ENCODE measurements around the gene PFKP.

The PFKP gene

GRCh38 chr10:3067118-3067858, at the start of gene PFKP:
TSS of gene PFKP (plus strand) at chr10:3067548. CDS start at chr10:3067596, 48 bp downstream.
- peak; percentile 57 for DNase-seq

GRCh38 chr10:3018247-3018646, 49.1 kb upstream of the PFKP start:
- DNase-seq = no peak

- DNase-seq = no peak
Observed at GRCh38 chr10:3020311-3020710, 47.0 kb upstream of the PFKP start.

- DNase-seq = no peak
Observed at GRCh38 chr10:3020881-3021280, 46.5 kb upstream of the PFKP start.

DNA sequence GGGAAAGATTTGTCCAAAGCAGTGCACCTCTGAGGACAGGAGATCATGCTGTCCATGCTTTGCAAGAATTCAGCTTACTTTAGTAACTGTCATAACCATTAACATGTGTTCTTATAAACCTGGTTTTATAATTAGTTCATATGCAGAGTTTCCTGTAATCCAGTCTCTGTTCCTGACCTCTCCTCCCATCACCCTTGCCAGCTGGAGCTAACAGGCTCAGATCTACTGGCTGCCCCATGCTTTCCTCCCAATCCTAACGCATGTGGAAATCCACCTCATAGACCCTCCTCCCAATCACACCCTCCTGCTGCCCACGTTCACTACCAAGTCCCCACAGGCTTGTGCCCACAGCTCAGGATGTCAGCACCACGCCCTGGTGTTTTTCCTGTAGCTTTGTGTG, 45.3 kb upstream of the PFKP start:
- DNase-seq = no peak

- DNase-seq = no peak
Observed at GRCh38 chr10:3023892-3024291, 43.5 kb upstream of the PFKP start.

DNA sequence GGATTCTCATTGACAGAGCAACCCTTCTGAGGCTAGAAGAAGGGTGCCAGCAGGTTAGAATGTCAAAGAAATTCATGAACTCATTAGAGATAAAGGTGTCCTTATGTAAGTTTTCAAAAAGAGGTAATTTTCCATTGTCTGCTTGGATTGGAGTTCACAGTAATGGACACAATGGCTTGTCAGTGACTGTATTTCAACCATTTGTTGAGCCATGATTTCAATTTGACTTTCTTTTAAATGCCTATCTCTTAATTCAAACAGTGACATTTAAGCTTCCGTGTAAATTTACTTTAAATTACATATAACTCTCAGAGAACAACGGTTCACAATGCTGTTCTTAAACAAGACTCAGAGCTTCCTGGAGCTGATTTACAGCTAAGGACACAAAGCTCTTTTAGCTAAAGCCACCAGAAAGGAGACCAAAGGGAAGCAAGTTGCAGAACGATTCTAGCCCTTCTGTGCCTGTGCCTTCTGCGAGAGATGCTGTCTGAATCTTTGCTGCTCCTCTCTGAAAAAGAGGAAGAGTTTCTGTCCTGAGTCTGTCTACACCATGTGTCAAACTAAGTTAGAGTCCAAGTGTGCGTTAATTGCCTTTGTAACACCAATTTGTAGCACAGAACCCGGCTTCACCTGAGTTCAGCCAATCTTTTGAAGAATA, 42.2 kb upstream of the PFKP start:
- no peak for DNase-seq

GRCh38 chr10:3027866-3028265, 39.5 kb upstream of the PFKP start:
- DNase-seq = no peak

- DNase-seq = no peak
Observed at GRCh38 chr10:3028441-3028840, 38.9 kb upstream of the PFKP start.

DNA sequence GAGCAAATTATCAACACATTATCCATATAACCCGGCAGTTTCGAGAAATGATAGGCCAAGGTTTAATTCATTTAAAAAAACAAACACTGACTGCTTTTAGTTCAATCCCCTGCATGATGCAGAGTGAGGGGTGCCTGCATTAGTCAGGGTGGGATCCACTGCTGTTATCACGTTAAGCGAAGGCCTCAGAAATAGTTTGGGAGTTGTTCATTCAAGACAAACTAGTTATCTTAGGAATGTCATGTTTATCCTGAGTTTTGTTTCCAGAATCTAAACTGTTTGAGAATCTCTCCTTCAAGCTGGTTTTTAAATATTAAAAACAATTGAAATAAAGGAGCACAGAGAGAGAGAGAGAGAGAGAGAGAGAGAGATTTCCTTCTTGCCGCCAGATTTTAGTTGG, 36.6 kb upstream of the PFKP start:
- no peak for DNase-seq

- DNase-seq = no peak
Observed at GRCh38 chr10:3031490-3031889, 35.9 kb upstream of the PFKP start.

DNA sequence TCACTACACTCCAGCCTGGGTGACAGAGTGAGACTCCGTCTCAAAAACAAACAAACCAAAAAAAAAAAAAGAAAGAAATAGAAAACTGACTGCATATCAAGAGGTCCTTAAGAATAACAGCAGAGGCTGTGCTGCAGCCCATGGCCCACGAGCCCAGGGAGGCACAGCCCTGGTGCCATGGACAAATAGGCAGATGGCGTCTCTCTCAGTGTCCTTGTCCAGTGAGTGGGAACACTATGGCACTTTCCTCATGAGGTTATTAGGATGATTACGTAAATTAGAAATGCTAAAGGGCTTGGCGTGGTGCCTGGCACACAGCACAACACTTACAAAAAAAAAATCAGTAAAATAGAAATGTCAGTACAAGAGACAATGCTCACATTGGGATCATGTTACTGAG, 33.4 kb upstream of the PFKP start:
- no peak for DNase-seq

DNA sequence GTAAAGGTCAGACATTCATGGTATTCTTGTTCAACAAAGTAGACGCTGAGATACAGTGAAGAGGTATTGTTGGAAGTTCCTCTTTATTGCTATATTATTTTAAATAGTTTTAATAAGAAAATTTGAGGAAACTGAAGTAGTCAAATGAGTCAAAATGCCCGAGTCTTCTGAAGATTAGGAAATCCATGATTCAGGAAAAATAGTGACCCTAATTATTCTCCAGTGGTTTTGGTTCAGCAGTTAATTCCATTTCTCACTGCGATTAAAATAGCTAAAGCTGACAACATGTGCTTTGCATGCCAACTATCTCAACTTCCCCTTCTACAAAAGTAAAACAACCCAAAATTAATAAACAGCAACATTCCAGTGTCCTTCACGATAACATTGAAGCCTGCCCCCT, 32.7 kb upstream of the PFKP start:
- DNase-seq = no peak

GRCh38 chr10:3036155-3037021, 31.0 kb upstream of the PFKP start:
- no peak for DNase-seq

DNA sequence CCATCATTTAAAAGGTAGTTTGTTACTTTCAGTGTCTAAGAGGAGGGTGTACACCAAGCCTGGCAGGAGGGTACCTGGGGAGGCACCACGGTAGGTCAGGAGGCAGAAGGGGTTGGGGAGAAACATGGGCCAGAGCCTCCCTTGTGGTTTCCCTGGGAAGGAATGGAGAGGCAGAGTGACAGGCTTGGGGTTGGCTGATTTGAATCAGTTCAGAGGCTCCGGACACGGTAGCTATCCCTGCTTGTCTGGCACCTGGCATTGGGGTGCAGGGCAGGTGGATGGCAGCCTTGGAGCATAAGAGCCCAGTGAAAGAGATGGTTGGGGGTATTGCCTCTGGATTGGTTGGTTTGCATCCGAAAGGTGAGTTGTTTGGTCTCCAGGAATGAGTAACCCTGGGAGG, 30.2 kb upstream of the PFKP start:
- DNase-seq = no peak

GRCh38 chr10:3040069-3040468, 27.3 kb upstream of the PFKP start:
- no peak for DNase-seq

GRCh38 chr10:3042589-3042988, 24.8 kb upstream of the PFKP start:
- DNase-seq = no peak

DNA sequence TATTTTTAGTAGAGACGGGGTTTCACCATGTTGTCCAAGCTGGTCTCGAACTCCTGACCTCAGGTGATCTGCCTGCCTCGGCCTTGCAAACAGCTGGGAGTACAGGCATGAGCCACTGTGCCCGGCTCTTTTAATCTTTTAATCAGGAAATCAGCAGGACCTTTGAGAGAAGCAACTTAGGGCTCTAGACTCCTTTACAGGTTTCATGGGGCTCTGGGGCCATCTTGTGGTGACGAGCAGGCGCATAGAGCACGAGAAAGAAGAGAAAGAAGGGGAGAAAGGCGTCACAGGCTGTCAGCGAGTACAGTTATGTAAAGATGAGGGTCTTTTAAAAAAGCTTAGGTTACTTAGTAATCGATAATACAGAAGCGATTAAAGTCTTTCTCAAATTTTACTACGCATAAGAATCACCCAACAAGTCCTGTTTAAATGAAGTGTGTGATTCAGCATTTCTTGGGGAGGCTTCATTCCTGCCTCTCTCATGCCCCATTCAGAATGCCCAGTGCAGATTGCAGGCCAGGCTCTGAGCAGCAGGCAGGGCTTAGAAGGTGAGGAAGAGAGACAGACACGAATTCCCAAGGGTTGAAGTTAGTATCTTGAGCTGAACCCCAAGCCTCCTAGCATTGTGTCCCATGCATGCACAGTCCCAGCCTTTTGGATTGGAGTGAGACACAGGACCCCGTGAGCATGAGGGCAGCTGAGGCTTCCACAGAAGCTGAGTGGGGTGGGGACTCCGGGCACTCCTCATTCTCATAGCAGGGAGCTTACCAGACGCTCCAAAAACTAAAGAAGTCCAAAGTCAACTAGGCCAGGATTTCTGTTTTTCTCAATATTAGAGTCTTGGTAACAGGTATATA, 23.6 kb upstream of the PFKP start:
- DNase-seq = peak; percentile 73

GRCh38 chr10:3045471-3046209, 21.7 kb upstream of the PFKP start:
- DNase-seq = peak; percentile 40

- DNase-seq = no peak
Observed at GRCh38 chr10:3046210-3046779, 21.1 kb upstream of the PFKP start.

DNA sequence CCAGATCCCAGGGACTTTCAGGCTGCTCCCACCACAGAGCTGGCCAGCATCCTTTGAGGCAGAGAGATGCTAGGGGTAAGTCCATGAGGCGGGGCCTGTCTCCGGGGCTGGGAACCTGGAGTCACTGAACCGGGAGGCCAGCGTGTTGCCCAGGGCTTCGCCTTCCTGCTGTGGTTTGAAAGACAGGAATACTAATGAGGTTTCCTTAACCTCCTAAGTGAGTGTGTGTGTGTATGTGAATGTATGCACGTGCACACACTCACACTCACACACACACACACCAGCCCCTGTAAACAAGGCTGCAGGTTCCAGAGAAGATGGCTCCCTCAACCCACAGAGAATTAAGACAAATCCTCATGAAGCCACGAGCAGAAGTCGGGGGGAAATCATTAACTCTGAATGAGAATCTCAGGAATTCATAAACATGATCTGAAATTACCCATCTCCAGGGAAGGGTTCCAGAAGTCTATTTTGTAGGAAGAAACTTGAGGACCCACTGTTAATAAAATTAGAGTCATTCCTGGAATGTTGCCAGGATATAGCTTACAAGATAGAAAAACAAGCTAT, 20.3 kb upstream of the PFKP start:
- DNase-seq = no peak

All from left hindlimb (tissue), 1 donor.